Measurements from ENCODE around the gene PTPRQ. TPM values are rescaled to one million over a fixed set of nuclear protein-coding genes. Genes with fewer than 3 reads are reported as not detected.

The PTPRQ gene
- total RNA-seq, 1 experiment from 2014 or later: not detected

DNA sequence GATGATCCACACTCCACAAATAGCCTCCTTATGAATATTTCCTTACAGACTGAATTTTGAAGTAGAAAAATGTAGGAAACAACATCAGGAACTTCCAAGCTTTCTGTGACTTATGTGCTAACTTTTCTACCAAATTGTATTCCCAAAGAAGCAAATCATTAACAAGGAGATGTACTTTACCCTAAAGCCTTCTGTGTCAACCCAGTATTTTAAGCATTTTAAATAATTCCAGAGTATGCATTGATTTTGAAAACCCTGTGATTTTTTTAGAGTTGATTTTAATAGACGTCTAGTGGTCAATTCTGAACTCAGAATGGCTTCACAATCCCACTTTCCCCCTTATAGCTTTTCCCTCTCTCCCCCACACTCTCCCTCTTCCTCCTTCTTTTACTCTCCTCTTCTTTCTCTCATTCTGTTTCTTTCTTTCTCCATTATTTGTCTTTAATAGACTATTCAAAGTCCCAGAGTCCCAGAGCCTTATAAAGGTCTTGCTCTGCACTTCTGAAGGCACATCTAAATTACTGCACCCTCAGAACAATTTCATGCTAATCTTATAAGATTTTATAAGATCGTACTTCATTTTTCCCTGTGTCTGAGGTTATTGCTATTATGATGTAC, 253.3 kb downstream of the PTPRQ start:
- no peak for DNase-seq
- H3K27me3 Mint-ChIP-seq (ENCODE audit: insufficient read depth, unreplicated experiment): no peaks in the 10 kb centered on the region
- H3K9me3 Mint-ChIP-seq (ENCODE audit: unreplicated experiment): no peaks in the 10 kb centered on the region
- H3K4me1 Mint-ChIP-seq (ENCODE audit: low read depth, unreplicated experiment): no peaks in the 10 kb centered on the region
- no peak overlapping the region for H3K4me3 Mint-ChIP-seq (ENCODE audit: unreplicated experiment)
- intact Hi-C loops (cut with micrococcal nuclease; ENCODE audit: unreplicated experiment): no loop called here
- ChIA-PET CTCF (no interaction called here), POLR2A (no interaction called here)
- H3K27me3 ChIP-seq (replicated peaks; ENCODE audit: control insufficient read depth, insufficient read depth, low read length): no peaks in the 10 kb centered on the region
- no peak overlapping the region for H3K4me3 ChIP-seq (ENCODE audit: low read depth, low read length)
- no peaks in the 10 kb centered on the region for H3K36me3 ChIP-seq (ENCODE audit: control insufficient read depth, insufficient read depth, low read length)
- H3K36me3 Mint-ChIP-seq (ENCODE audit: insufficient read depth, unreplicated experiment): no peaks in the 10 kb centered on the region
- H3K9me3 ChIP-seq: no peaks in the 10 kb centered on the region
- no TSS peak for BruUV-seq (replicated peaks)
- no peaks in the 10 kb centered on the region for H3K4me1 ChIP-seq
- TF ChIP-seq, protein P1, sequence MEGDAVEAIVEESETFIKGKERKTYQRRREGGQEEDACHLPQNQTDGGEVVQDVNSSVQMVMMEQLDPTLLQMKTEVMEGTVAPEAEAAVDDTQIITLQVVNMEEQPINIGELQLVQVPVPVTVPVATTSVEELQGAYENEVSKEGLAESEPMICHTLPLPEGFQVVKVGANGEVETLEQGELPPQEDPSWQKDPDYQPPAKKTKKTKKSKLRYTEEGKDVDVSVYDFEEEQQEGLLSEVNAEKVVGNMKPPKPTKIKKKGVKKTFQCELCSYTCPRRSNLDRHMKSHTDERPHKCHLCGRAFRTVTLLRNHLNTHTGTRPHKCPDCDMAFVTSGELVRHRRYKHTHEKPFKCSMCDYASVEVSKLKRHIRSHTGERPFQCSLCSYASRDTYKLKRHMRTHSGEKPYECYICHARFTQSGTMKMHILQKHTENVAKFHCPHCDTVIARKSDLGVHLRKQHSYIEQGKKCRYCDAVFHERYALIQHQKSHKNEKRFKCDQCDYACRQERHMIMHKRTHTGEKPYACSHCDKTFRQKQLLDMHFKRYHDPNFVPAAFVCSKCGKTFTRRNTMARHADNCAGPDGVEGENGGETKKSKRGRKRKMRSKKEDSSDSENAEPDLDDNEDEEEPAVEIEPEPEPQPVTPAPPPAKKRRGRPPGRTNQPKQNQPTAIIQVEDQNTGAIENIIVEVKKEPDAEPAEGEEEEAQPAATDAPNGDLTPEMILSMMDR (IDR thresholded peaks at IDR 0.05; ENCODE audit: insufficient read depth in 1 of 2, low read depth in 1 of 2, low read length in 1 of 2, severe bottlenecking in 1 of 2, unreplicated experiment in 1 of 2): no peak
- H3K27ac Mint-ChIP-seq (ENCODE audit: unreplicated experiment): no peak overlapping the region

DNA sequence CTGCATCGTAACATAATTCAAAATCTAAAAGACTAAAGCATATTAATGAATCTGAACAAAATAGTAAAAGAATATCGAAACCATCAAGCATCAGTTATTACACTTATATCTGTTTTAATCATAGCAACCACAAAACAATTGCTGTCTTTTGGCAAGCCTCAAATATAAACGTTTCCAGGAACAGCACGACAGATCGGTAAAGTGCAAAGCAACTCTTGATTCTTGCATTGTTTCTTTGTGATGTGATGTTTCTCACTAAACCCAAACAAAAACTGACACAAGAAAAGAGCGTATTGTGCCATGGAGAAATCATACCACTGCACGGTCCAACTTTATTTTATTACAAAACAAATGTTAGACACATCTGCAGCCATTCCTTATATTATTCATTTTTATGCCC, 254.2 kb downstream of the PTPRQ start:
- ChIA-PET POLR2A (no interaction called here), CTCF (no interaction called here)
- no peak for DNase-seq
- H3K36me3 ChIP-seq (ENCODE audit: control insufficient read depth, insufficient read depth, low read length): no peaks in the 10 kb centered on the region
- Mint-ChIP-seq H3K4me1 (ENCODE audit: low read depth, unreplicated experiment) (peaks cover 7% of the 10 kb centered on the region), H3K27me3 (ENCODE audit: insufficient read depth, unreplicated experiment) (no peaks in the 10 kb centered on the region), H3K9me3 (ENCODE audit: unreplicated experiment) (no peaks in the 10 kb centered on the region), H3K36me3 (ENCODE audit: insufficient read depth, unreplicated experiment) (no peaks in the 10 kb centered on the region), H3K27ac (ENCODE audit: unreplicated experiment) (no peak overlapping the region), H3K4me3 (ENCODE audit: unreplicated experiment) (no peak overlapping the region)
- no peaks in the 10 kb centered on the region for H3K4me1 ChIP-seq
- no peaks in the 10 kb centered on the region for H3K27me3 ChIP-seq (replicated peaks; ENCODE audit: control insufficient read depth, insufficient read depth, low read length)
- no peaks in the 10 kb centered on the region for H3K9me3 ChIP-seq
- no peak overlapping the region for H3K4me3 ChIP-seq (ENCODE audit: low read depth, low read length)
- BruUV-seq (replicated peaks): no TSS peak
- TF ChIP-seq, protein P1 (IDR thresholded peaks at IDR 0.05; ENCODE audit: insufficient read depth in 1 of 2, low read depth in 1 of 2, low read length in 1 of 2, severe bottlenecking in 1 of 2, unreplicated experiment in 1 of 2): no peak
- intact Hi-C loops (cut with micrococcal nuclease; ENCODE audit: unreplicated experiment): no loop called here

DNA sequence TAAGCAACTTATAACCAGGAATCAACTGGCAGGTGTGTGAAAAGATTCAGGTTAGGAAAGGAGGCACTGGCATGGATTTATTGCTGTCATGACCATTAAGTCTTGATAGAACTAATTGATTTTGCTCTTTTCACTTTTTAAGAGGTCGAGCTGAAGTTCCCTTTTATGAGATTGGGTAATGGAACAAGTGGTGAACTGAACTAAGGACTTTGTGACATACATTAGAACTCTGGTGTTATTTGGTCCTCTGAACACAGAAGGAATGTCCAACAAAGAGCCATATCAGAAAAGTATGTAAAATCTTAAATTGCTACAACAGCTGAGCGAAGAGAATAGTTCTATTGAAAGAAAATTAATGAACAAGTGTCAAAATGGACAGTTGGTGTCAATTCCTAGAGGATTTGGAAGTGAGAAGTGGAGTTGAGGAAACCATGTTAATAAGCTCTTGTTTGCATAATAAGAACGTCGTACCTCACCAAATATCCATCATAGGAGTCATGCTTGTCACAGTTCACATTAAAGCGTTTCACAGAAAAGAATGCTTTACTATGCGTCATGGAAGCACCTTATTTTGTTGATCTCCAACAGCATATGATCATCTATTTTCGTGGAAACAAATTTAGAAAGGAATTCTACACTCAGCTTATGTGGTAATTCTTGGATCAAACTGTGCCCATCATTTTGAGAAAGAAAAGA, 255.0 kb downstream of the PTPRQ start:
- H3K9me3 Mint-ChIP-seq (ENCODE audit: unreplicated experiment): no peaks in the 10 kb centered on the region
- no peak overlapping the region for H3K4me3 Mint-ChIP-seq (ENCODE audit: unreplicated experiment)
- no peak for DNase-seq
- BruUV-seq (replicated peaks): no TSS peak
- no peaks in the 10 kb centered on the region for H3K9me3 ChIP-seq
- H3K4me1 Mint-ChIP-seq (ENCODE audit: low read depth, unreplicated experiment): peaks cover 10% of the 10 kb centered on the region
- H3K36me3 Mint-ChIP-seq (ENCODE audit: insufficient read depth, unreplicated experiment): no peaks in the 10 kb centered on the region
- H3K4me1 ChIP-seq: no peaks in the 10 kb centered on the region
- POLR2A ChIA-PET: no interaction called here
- TF ChIP-seq, protein P1 (IDR thresholded peaks at IDR 0.05; ENCODE audit: insufficient read depth in 1 of 2, low read depth in 1 of 2, low read length in 1 of 2, severe bottlenecking in 1 of 2, unreplicated experiment in 1 of 2): no peak
- H3K27me3 ChIP-seq (replicated peaks; ENCODE audit: control insufficient read depth, insufficient read depth, low read length): no peaks in the 10 kb centered on the region
- H3K36me3 ChIP-seq (ENCODE audit: control insufficient read depth, insufficient read depth, low read length): no peaks in the 10 kb centered on the region
- no peaks in the 10 kb centered on the region for H3K27me3 Mint-ChIP-seq (ENCODE audit: insufficient read depth, unreplicated experiment)
- intact Hi-C loops (cut with micrococcal nuclease; ENCODE audit: unreplicated experiment): no loop called here
- H3K4me3 ChIP-seq (ENCODE audit: low read depth, low read length): no peak overlapping the region
- H3K27ac Mint-ChIP-seq (ENCODE audit: unreplicated experiment): no peak overlapping the region
- CTCF ChIA-PET: no interaction called here

All from Caco-2 (cell line).